NB4 (cell line): ENCODE data around the gene COG5.

Experiments used
- DNase-seq: peaks from one replicate; pipeline ENCODE4 v3.0.0; 2010; ENCODE audit warnings: low read depth
- H3K4me3 ChIP-seq: one replicate; pipeline ENCODE4 v1.5.1; 2011; ENCODE audit warnings: mild to moderate bottlenecking, low read depth, low read length, moderate library complexity
- CTCF ChIP-seq: IDR thresholded peaks from one replicate; pipeline ENCODE4 v1.5.1; 2012; ENCODE audit warnings: low read depth, low read length
- MYC ChIP-seq: IDR thresholded peaks from 2 replicates; pipeline ENCODE4 v1.6.1; 2011; ENCODE audit warnings: low read depth, low read length
- POLR2A ChIP-seq: IDR thresholded peaks from 2 replicates; pipeline ENCODE4 v1.6.1; 2011; ENCODE audit warnings: mild to moderate bottlenecking; ENCODE audit not compliant: insufficient read length; ENCODE audit errors: extremely low read depth
- TF ChIP-seq, protein P1 (sequence below): IDR thresholded peaks from 2 replicates; pipeline ENCODE4 v1.6.1; 2011; ENCODE audit warnings: low read depth, low read length

COG5 gene

GRCh38 chr7:107563775-107564552 is at the start of gene COG5, which contains the start of gene DUS4L:
Gene COG5 (minus strand): TSS chr7:107563920. CDS start chr7:107563896, 24 bp downstream.
Gene DUS4L (plus strand): TSS chr7:107563971. CDS start chr7:107567071, 3,100 bp downstream.
- TF ChIP-seq, protein P1, sequence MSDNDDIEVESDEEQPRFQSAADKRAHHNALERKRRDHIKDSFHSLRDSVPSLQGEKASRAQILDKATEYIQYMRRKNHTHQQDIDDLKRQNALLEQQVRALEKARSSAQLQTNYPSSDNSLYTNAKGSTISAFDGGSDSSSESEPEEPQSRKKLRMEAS: no peak; the same call in none of the 2 replicates
- TF ChIP-seq POLR2A (peak; percentile 91), CTCF (no peak), MYC (peak; percentile 75; the same call in 1 of the 2 replicates)
- DNase-seq: peak; percentile 91

DNA sequence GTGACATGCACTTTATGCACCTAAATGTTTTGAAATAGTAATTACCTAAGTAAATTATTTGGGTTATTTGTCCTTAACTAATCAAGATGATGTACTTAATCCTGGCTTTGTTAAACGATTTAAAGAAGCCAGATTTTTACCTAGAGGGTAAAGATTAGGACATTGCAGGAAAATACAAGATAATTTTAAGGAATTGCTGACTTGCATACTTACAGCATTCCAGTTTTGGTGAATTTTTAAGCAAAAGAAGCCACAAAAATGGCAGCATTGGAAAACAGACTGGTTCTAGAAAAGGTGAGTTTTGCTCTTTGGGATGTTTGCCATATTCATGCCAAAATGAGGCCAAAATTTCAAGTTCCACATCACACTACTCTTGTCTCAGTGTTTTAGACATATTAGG is 49.7 kb upstream of the COG5 start:
- TF ChIP-seq, protein P1: no peak
- TF ChIP-seq POLR2A: no peak
- TF ChIP-seq MYC: no peak
- TF ChIP-seq CTCF: no peak
- no peak for DNase-seq
- H3K4me3 ChIP-seq: no peak overlapping the region

More at GRCh38 chr7:107563775-107564552, at the start of gene COG5, which contains the start of gene DUS4L:
- peak within 1 kb of the TSS; percentile 88 for H3K4me3 ChIP-seq

- DNase-seq: no peak
- TF ChIP-seq CTCF: no peak
- TF ChIP-seq POLR2A: no peak
- TF ChIP-seq MYC: no peak
- TF ChIP-seq, protein P1: no peak
- no peak overlapping the region for H3K4me3 ChIP-seq
Measured at GRCh38 chr7:107610323-107610722, 46.6 kb upstream of the COG5 start.

GRCh38 chr7:107609811-107610261 is 46.1 kb upstream of the COG5 start:
- no peak overlapping the region for H3K4me3 ChIP-seq
- TF ChIP-seq MYC (no peak), CTCF (no peak), POLR2A (no peak)
- TF ChIP-seq, protein P1: no peak

DNA sequence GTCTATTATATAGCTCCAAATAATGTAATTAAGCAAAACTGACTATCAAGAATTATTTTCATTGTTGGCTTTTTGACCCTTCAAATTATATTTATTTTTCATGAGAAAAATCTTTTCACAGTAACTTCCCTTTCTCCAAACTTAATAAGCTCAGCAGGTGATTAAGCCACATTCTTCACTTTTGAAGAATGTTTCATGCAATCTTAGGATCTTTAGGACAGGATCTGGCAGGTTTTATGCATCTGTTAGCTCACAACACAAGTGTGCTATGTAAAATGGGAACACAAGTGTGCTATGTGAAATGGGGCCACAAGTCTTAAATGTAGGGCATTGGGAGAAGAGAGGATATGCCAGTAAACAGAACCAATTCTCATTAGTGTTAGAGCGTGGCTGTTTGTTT is 42.6 kb upstream of the COG5 start:
- TF ChIP-seq MYC: no peak
- TF ChIP-seq POLR2A: no peak
- TF ChIP-seq, protein P1: no peak
- TF ChIP-seq CTCF: no peak
- no peak for DNase-seq

More at GRCh38 chr7:107609811-107610261, 46.1 kb upstream of the COG5 start:
- no peak for DNase-seq

More for the DNA sequence above, 42.6 kb upstream of the COG5 start:
- no peak overlapping the region for H3K4me3 ChIP-seq
